Esophagus muscularis mucosa (tissue), 3 donors: ENCODE data around the gene PLK3.

Experiments used
- CTCF ChIP-seq, 3 experiments: fragments of 200-600 bp in 2 of 3; fragments of 450-650 bp in 1 of 3; sonication (generic) in 2 of 3; IDR thresholded peaks; one replicate each; pipeline ENCODE4 v1.5.1; 2017 to 2019; ENCODE audit warnings: antibody characterized with exemption in 3 of 3, mild to moderate bottlenecking in 2 of 3, moderate library complexity in 1 of 3
- POLR2A ChIP-seq: fragments of 450-650 bp; IDR thresholded peaks from one replicate; pipeline ENCODE4 v1.6.1; 2017; ENCODE audit warnings: antibody characterized with exemption, moderate library complexity, mild to moderate bottlenecking, low read depth

GRCh38 chr1:44820328-44821239 lies 20.4 kb downstream of the PLK3 start:
- TF ChIP-seq POLR2A (no peak), CTCF (IDR thresholded peaks at IDR 0.05) (peak in 1 of 3 experiments; percentile 13)
